GM23338 (cell line): ENCODE data around the gene RAB40B. TPM values are rescaled to one million over a fixed set of nuclear protein-coding genes. Genes with fewer than 3 reads are reported as not detected.

Source experiments
- ATAC-seq: fragments of 200-7000 bp; cut with Tn5 transposase; 3 replicates; pipeline ENCODE4 v1.9.1; 2020
- DNase-seq: peaks from one replicate; pipeline ENCODE4 v3.0.0-alpha.2; 2015; ENCODE audit warnings: low spot score
- H2AFZ ChIP-seq: fragments of 200-600 bp; sonication (generic); 2 replicates; pipeline ENCODE4 v1.8.0; 2016; ENCODE audit warnings: antibody characterized with exemption, mild to moderate bottlenecking, moderate library complexity
- H3F3A ChIP-seq: fragments of 200-600 bp; sonication (generic); replicated peaks from 2 replicates; pipeline ENCODE4 v1.8.0; 2017; ENCODE audit warnings: antibody characterized with exemption, mixed run types, low read depth
- H3K27ac ChIP-seq: fragments of 200-600 bp; sonication (generic); 2 replicates; pipeline ENCODE4 v1.6.1; 2016; ENCODE audit warnings: low read depth
- H3K27me3 ChIP-seq: fragments of 200-600 bp; sonication (generic); 2 replicates; pipeline ENCODE4 v1.8.0; 2016; ENCODE audit warnings: mild to moderate bottlenecking, mixed run types, moderate library complexity; ENCODE audit not compliant: insufficient read depth
- H3K36me3 ChIP-seq: fragments of 200-600 bp; sonication (generic); 2 replicates; pipeline ENCODE4 v1.8.0; 2016; ENCODE audit warnings: mild to moderate bottlenecking; ENCODE audit not compliant: insufficient read depth
- H3K4me1 ChIP-seq: fragments of 200-600 bp; sonication (generic); 2 replicates; pipeline ENCODE4 v1.8.0; 2016; ENCODE audit warnings: mild to moderate bottlenecking, moderate library complexity; ENCODE audit not compliant: insufficient read depth
- H3K4me2 ChIP-seq: fragments of 200-600 bp; sonication (generic); 2 replicates; pipeline ENCODE4 v1.7.1; 2017; ENCODE audit warnings: mixed run types
- H3K4me3 ChIP-seq: fragments of 200-600 bp; sonication (generic); 2 replicates; pipeline ENCODE4 v1.6.1; 2016; ENCODE audit warnings: mixed run types
- H3K79me2 ChIP-seq: fragments of 200-600 bp; sonication (generic); replicated peaks from 2 replicates; pipeline ENCODE4 v1.8.0; 2017; ENCODE audit warnings: mild to moderate bottlenecking; ENCODE audit not compliant: insufficient read depth
- H3K9me2 ChIP-seq: fragments of 200-600 bp; sonication (generic); 2 replicates; pipeline ENCODE4 v1.8.0; 2017; ENCODE audit not compliant: insufficient read depth
- H4K20me1 ChIP-seq: fragments of 200-600 bp; sonication (generic); replicated peaks from 2 replicates; pipeline ENCODE4 v1.8.0; 2017; ENCODE audit warnings: mild to moderate bottlenecking; ENCODE audit not compliant: insufficient read depth
- H3K27ac Mint-ChIP-seq: 2 replicates; pipeline ENCODE4 v1.8.0; 2020; ENCODE audit warnings: inconsistent platforms, mild to moderate bottlenecking, moderate library complexity, mixed read lengths
- H3K27me3 Mint-ChIP-seq: 3 replicates; pipeline ENCODE4 v1.8.0; 2022; ENCODE audit warnings: low read depth, mild to moderate bottlenecking, moderate library complexity, mixed read lengths, inconsistent platforms; ENCODE audit not compliant: insufficient read depth, poor library complexity
- H3K36me3 Mint-ChIP-seq: 3 replicates; pipeline ENCODE4 v1.8.0; 2021; ENCODE audit warnings: low read depth, mild to moderate bottlenecking, inconsistent platforms, moderate library complexity, mixed read lengths
- H3K4me1 Mint-ChIP-seq: 3 replicates; pipeline ENCODE4 v1.8.0; 2020; ENCODE audit warnings: mild to moderate bottlenecking, inconsistent platforms, mixed read lengths
- H3K4me3 Mint-ChIP-seq: 3 replicates; pipeline ENCODE4 v1.8.0; 2021; ENCODE audit warnings: moderate library complexity, mild to moderate bottlenecking, inconsistent platforms, mixed read lengths
- H3K9me3 Mint-ChIP-seq: 3 replicates; pipeline ENCODE4 v1.8.0; 2020; ENCODE audit warnings: moderate library complexity, mild to moderate bottlenecking, inconsistent platforms, mixed read lengths
- CREB1 ChIP-seq: fragments of 250-450 bp; sonication (Bioruptor Pico); IDR thresholded peaks from 2 replicates; pipeline ENCODE4 v1.5.0; 2020; ENCODE audit warnings: low read depth, mild to moderate bottlenecking, moderate library complexity
- ETS1 ChIP-seq: IDR thresholded peaks from 2 replicates; pipeline ENCODE4 v1.6.1; 2016; ENCODE audit warnings: antibody characterized with exemption
- EZH2 ChIP-seq: fragments of 200-600 bp; sonication (generic); IDR thresholded peaks from one replicate; pipeline ENCODE4 v1.8.0; 2017; ENCODE audit warnings: antibody characterized with exemption, mild to moderate bottlenecking, low read depth; ENCODE audit not compliant: unreplicated experiment
- JUNB ChIP-seq: IDR thresholded peaks from one replicate; pipeline ENCODE4 v1.6.1; 2016; ENCODE audit warnings: antibody characterized with exemption; ENCODE audit not compliant: unreplicated experiment
- POLR2AphosphoS5 ChIP-seq: IDR thresholded peaks from 2 replicates; pipeline ENCODE4 v1.6.1; 2016; ENCODE audit warnings: antibody characterized with exemption, low read depth
- REST ChIP-seq: IDR thresholded peaks from one replicate; pipeline ENCODE4 v1.6.1; 2018; ENCODE audit warnings: antibody characterized with exemption; ENCODE audit not compliant: unreplicated experiment
- STAT1 ChIP-seq: IDR thresholded peaks from one replicate; pipeline ENCODE4 v1.6.1; 2016; ENCODE audit warnings: antibody characterized with exemption; ENCODE audit not compliant: unreplicated experiment
- ZNF114 ChIP-seq: fragments of 250-450 bp; sonication (Bioruptor Pico); IDR thresholded peaks from 2 replicates; pipeline ENCODE4 v1.5.0; 2020; ENCODE audit warnings: mild to moderate bottlenecking, moderate library complexity
- ZNF462 ChIP-seq: fragments of 250-450 bp; sonication (Bioruptor Pico); IDR thresholded peaks from 2 replicates; pipeline ENCODE4 v1.5.0; 2020; ENCODE audit warnings: mild to moderate bottlenecking, moderate library complexity
- polyA plus RNA-seq: library from polyadenylated mRNA; unstranded; fragments of >200 nt; fragmentation: Nextera tagmentation; extraction: Ambion mirVana; gene quantifications from 2 replicates; pipeline ENCODE4 v1.2.1, GENCODE V29; 2016
- total RNA-seq: library from RNA; depleted of rRNA; stranded (reverse); fragments of >200 nt; shearing (Covaris generic); gene quantifications from 2 replicates; pipeline ENCODE4 v1.2.3, GENCODE V29; 2014

RAB40B gene
- total and polyA plus RNA-seq, 2 experiments from 2014 or later: 4.2 to 5.2 TPM

- H3K79me2 ChIP-seq: no peaks in the 10 kb centered on the region
- DNase-seq (no peak), ATAC-seq (no peak)
- H2AFZ ChIP-seq: no peak overlapping the region
- no peak overlapping the region for H3K4me2 ChIP-seq
- no peaks in the 10 kb centered on the region; the same call in 2 of the 3 replicates for H3K4me1 Mint-ChIP-seq
- H3K4me3 Mint-ChIP-seq: no peak overlapping the region
- no peaks in the 10 kb centered on the region; the same call in 2 of the 3 replicates for H3K9me3 Mint-ChIP-seq
- no peak overlapping the region for H3K4me3 ChIP-seq
- no peaks in the 10 kb centered on the region for H4K20me1 ChIP-seq
- peaks cover 21% of the 10 kb centered on the region for H3K27me3 Mint-ChIP-seq
- no peak overlapping the region for H3K27ac Mint-ChIP-seq
- H3K9me2 ChIP-seq: no peaks in the 10 kb centered on the region
- H3K27me3 ChIP-seq: peaks cover 27% of the 10 kb centered on the region
- H3K27ac ChIP-seq: no peak overlapping the region
- H3K36me3 ChIP-seq: no peaks in the 10 kb centered on the region
- TF ChIP-seq JUNB (no peak), ETS1 (no peak), STAT1 (no peak), EZH2 (no peak), ZNF114 (CRISPR knock-in tag) (no peak), CREB1 (CRISPR knock-in tag) (no peak), REST (no peak), ZNF462 (no peak), POLR2AphosphoS5 (no peak)
- H3K4me1 ChIP-seq: no peaks in the 10 kb centered on the region
- H3K36me3 Mint-ChIP-seq: no peaks in the 10 kb centered on the region
- H3F3A ChIP-seq: no peaks in the 10 kb centered on the region
These were observed 5.2 kb downstream of the RAB40B start for GRCh38 chr17:82693168-82693867.
